Measurements from ENCODE around the gene ZSCAN5B. TPM values are rescaled to one million over a fixed set of nuclear protein-coding genes. Genes with fewer than 3 reads are reported as not detected.

The ZSCAN5B gene
- total and polyA plus RNA-seq, 9 of the 15 experiments (the other 6 are each of a cell fraction or from before 2014, with no cell fraction given) = 0.03 to 0.07 TPM; not detected in 7

DNA sequence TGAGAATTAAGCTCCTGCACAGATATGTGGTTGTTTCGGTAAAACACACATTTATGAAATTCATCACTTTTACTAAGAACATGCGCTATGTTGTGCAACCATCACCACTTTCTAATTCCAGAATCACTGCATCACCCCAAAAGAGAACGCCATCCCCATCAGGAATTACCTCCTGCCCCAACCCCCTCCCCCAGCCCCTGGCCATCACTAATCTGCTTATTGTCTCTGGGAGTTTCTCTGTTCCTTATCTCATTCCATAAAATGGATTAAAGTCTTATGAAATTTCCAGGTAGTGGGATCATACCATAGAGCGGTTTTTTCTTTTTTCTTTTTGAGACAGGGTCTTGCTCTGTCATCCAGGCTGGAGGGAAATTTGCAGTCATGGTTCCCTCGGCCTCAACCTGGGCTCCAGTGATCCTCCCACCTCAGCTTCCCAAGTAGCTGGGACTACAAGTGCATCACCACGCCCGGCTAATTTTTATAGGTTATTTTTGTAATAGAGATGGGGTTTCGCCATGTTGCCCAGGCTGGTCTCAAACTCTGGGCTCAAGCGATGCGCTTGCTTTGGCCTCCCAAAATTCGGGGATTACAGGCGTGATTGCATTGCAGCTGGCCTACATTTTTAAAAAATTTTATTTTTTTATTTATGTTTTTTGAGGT is 3.5 kb downstream of the ZSCAN5B start:
- H3K9me3 ChIP-seq (replicated peaks; ENCODE audit: control insufficient read depth, insufficient read depth, low read depth, low read length) = no peaks in the 10 kb centered on the region
- BruUV-seq (replicated peaks) = no TSS peak
- POLR2A ChIA-PET = no interaction called here
- H3K36me3 ChIP-seq (ENCODE audit: control insufficient read depth, insufficient read depth, low read length) = no peaks in the 10 kb centered on the region
- no peaks in the 10 kb centered on the region for H3K79me2 ChIP-seq (ENCODE audit: control insufficient read depth, insufficient read depth, low read length)
- intact Hi-C loops (cut with micrococcal nuclease) (no loop called here), in situ Hi-C loops (cut with MboI) (no loop called here)
- H3K9ac ChIP-seq (ENCODE audit: insufficient read depth in 1 of 2, low read depth in 2 of 2, low read length in 2 of 2) = no peak overlapping the region
- H3K4me1 ChIP-seq (replicated peaks in 1 of 2; ENCODE audit: control insufficient read depth in 2 of 2, insufficient read depth in 2 of 2, low read length in 2 of 2) = peaks cover 0 to 3% of the 10 kb centered on the region in 2 experiments; a peak in 3 of 5 replicates
- H3K27me3 ChIP-seq (ENCODE audit: control insufficient read depth in 2 of 2, insufficient read depth in 2 of 2, low read length in 2 of 2) = no peaks in the 10 kb centered on the region; a peak in 1 of 5 replicates
- no peak for DNase-seq (ENCODE audit: extremely low read depth in 1 of 4, low spot score in 3 of 4)
- no peak overlapping the region for H3K4me2 ChIP-seq (ENCODE audit: insufficient read depth, low read length)
- 41% methylated on average over 10 of the region's 12 CpGs for WGBS (ENCODE audit: insufficient coverage, low coverage, missing lambda C conversion rate)
- no peak overlapping the region for H3K4me3 ChIP-seq
- TF ChIP-seq ZNF696 (CRISPR knock-in tag; conservative IDR thresholded peaks at IDR 0.05) (no peak), MTA1 (IDR thresholded peaks at IDR 0.05; ENCODE audit: borderline replicate concordance) (no peak), PCBP2 (IDR thresholded peaks at IDR 0.05; ENCODE audit: low read depth, low read length, poor library complexity, severe bottlenecking) (no peak), ZNF146 (CRISPR knock-in tag; IDR thresholded peaks at IDR 0.05; ENCODE audit: unreplicated experiment) (no peak), ZNF830 (CRISPR knock-in tag; IDR thresholded peaks at IDR 0.05) (no peak), ZNF174 (CRISPR knock-in tag; IDR thresholded peaks at IDR 0.05) (no peak), JUNB (CRISPR knock-in tag; conservative IDR thresholded peaks at IDR 0.05) (no peak), PPARD (CRISPR knock-in tag; IDR thresholded peaks at IDR 0.05) (no peak), BCOR (IDR thresholded peaks at IDR 0.05) (no peak), EP300 (IDR thresholded peaks at IDR 0.05; ENCODE audit: low read length) (no peak), FOXK1 (CRISPR knock-in tag; IDR thresholded peaks at IDR 0.05; ENCODE audit: borderline replicate concordance) (no peak), KLF16 (IDR thresholded peaks at IDR 0.05) (no peak), ZNF24 (IDR thresholded peaks at IDR 0.05) (no peak), HLTF (IDR thresholded peaks at IDR 0.05) (no peak), CHD1 (IDR thresholded peaks at IDR 0.05; ENCODE audit: low read length) (no peak)
- TF ChIP-seq, protein P1, sequence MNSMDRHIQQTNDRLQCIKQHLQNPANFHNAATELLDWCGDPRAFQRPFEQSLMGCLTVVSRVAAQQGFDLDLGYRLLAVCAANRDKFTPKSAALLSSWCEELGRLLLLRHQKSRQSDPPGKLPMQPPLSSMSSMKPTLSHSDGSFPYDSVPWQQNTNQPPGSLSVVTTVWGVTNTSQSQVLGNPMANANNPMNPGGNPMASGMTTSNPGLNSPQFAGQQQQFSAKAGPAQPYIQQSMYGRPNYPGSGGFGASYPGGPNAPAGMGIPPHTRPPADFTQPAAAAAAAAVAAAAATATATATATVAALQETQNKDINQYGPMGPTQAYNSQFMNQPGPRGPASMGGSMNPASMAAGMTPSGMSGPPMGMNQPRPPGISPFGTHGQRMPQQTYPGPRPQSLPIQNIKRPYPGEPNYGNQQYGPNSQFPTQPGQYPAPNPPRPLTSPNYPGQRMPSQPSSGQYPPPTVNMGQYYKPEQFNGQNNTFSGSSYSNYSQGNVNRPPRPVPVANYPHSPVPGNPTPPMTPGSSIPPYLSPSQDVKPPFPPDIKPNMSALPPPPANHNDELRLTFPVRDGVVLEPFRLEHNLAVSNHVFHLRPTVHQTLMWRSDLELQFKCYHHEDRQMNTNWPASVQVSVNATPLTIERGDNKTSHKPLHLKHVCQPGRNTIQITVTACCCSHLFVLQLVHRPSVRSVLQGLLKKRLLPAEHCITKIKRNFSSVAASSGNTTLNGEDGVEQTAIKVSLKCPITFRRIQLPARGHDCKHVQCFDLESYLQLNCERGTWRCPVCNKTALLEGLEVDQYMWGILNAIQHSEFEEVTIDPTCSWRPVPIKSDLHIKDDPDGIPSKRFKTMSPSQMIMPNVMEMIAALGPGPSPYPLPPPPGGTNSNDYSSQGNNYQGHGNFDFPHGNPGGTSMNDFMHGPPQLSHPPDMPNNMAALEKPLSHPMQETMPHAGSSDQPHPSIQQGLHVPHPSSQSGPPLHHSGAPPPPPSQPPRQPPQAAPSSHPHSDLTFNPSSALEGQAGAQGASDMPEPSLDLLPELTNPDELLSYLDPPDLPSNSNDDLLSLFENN (IDR thresholded peaks at IDR 0.05; ENCODE audit: low read depth in 2 of 2, low read length in 2 of 2) = no peak
- TF ChIP-seq, protein P2, sequence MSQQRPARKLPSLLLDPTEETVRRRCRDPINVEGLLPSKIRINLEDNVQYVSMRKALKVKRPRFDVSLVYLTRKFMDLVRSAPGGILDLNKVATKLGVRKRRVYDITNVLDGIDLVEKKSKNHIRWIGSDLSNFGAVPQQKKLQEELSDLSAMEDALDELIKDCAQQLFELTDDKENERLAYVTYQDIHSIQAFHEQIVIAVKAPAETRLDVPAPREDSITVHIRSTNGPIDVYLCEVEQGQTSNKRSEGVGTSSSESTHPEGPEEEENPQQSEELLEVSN (IDR thresholded peaks at IDR 0.05; ENCODE audit: borderline replicate concordance in 1 of 2, extremely low read depth in 1 of 2, insufficient read depth in 1 of 2, insufficient read length in 1 of 2, low read depth in 1 of 2, low read length in 1 of 2, poor library complexity in 1 of 2, severe bottlenecking in 1 of 2) = no peak
- TF ChIP-seq, protein P3, sequence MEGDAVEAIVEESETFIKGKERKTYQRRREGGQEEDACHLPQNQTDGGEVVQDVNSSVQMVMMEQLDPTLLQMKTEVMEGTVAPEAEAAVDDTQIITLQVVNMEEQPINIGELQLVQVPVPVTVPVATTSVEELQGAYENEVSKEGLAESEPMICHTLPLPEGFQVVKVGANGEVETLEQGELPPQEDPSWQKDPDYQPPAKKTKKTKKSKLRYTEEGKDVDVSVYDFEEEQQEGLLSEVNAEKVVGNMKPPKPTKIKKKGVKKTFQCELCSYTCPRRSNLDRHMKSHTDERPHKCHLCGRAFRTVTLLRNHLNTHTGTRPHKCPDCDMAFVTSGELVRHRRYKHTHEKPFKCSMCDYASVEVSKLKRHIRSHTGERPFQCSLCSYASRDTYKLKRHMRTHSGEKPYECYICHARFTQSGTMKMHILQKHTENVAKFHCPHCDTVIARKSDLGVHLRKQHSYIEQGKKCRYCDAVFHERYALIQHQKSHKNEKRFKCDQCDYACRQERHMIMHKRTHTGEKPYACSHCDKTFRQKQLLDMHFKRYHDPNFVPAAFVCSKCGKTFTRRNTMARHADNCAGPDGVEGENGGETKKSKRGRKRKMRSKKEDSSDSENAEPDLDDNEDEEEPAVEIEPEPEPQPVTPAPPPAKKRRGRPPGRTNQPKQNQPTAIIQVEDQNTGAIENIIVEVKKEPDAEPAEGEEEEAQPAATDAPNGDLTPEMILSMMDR (IDR thresholded peaks at IDR 0.05 in 2 of 3, conservative IDR thresholded peaks at IDR 0.05 in 1 of 3; ENCODE audit: insufficient read depth in 2 of 3, low read depth in 1 of 3, low read length in 3 of 3) = no peak
- CTCF ChIA-PET (ENCODE audit: low intra/inter-chr PET ratio) = no interaction called here
- H2AFZ ChIP-seq (ENCODE audit: low read depth, low read length) = no peak overlapping the region
- ATAC-seq = no peak
- FAIRE-seq = no peak
- no peaks in the 10 kb centered on the region for H3K9me1 ChIP-seq (ENCODE audit: control insufficient read depth, insufficient read depth, low read length)
- no peak overlapping the region for H3K27ac ChIP-seq (ENCODE audit: extremely low read depth, low read depth, low read length)
- H4K20me1 ChIP-seq (replicated peaks; ENCODE audit: control insufficient read depth, insufficient read depth, low read length) = no peaks in the 10 kb centered on the region
